OCI-LY1 (cell line): Measurements from ENCODE around the gene MPI.
A peak's percentile ranks its signal among the peaks of the same experiment; 100 is the strongest.

Source experiments
- H2AFZ ChIP-seq: fragments of 200-600 bp; sonication (generic), shearing (Covaris generic); 2 replicates; pipeline ENCODE4 v1.6.0; 2014; ENCODE audit warnings: antibody characterized with exemption, mild to moderate bottlenecking, low read length
- H3F3A ChIP-seq: fragments of 200-600 bp; sonication (generic), shearing (Covaris generic); 2 replicates; pipeline ENCODE4 v1.6.0; 2014; ENCODE audit warnings: mild to moderate bottlenecking, antibody characterized with exemption, low read length, moderate library complexity; ENCODE audit not compliant: insufficient read depth
- H3K27ac ChIP-seq: fragments of 200-600 bp; sonication (generic); 2 replicates; pipeline ENCODE4 v1.5.1; 2014; ENCODE audit warnings: low read length, mixed run types, mild to moderate bottlenecking, low read depth; ENCODE audit not compliant: poor library complexity, severe bottlenecking
- H3K27me3 ChIP-seq: fragments of 200-600 bp; sonication (generic); 2 replicates; pipeline ENCODE4 v1.6.0; 2014; ENCODE audit warnings: antibody characterized with exemption, mild to moderate bottlenecking, low read length, moderate library complexity; ENCODE audit not compliant: insufficient read depth
- H3K36me3 ChIP-seq: fragments of 200-600 bp; sonication (generic); 2 replicates; pipeline ENCODE4 v1.6.1; 2014; ENCODE audit warnings: mild to moderate bottlenecking, antibody characterized with exemption, low read length, moderate library complexity, mixed read lengths; ENCODE audit not compliant: insufficient read depth
- H3K4me1 ChIP-seq: fragments of 200-600 bp; sonication (generic); 2 replicates; pipeline ENCODE4 v1.5.1; 2014; ENCODE audit warnings: mild to moderate bottlenecking, low read length, moderate library complexity; ENCODE audit not compliant: insufficient read depth, severe bottlenecking
- H3K4me2 ChIP-seq: fragments of 200-600 bp; sonication (generic), shearing (Covaris generic); 2 replicates; pipeline ENCODE4 v1.6.1; 2014; ENCODE audit warnings: low read length
- H3K4me3 ChIP-seq: fragments of 200-600 bp; sonication (generic); 2 replicates; pipeline ENCODE4 v1.5.1; 2014; ENCODE audit warnings: low read length, low read depth, mild to moderate bottlenecking, mixed read lengths; ENCODE audit not compliant: poor library complexity, severe bottlenecking
- H3K79me2 ChIP-seq: fragments of 200-600 bp; shearing (Covaris generic); 2 replicates; pipeline ENCODE4 v1.6.1; 2016; ENCODE audit warnings: mixed run types, low read length, mixed read lengths; ENCODE audit not compliant: insufficient read depth
- H3K9ac ChIP-seq: fragments of 200-600 bp; sonication (generic), shearing (Covaris generic); 2 replicates; pipeline ENCODE4 v1.6.1; 2014; ENCODE audit warnings: mild to moderate bottlenecking, low read length, mixed read lengths
- H3K9me2 ChIP-seq: fragments of 200-600 bp; sonication (generic), shearing (Covaris generic); 2 replicates; pipeline ENCODE4 v1.6.1; 2014; ENCODE audit warnings: low read depth, mild to moderate bottlenecking, low read length, mixed read lengths
- H3K9me3 ChIP-seq: fragments of 200-600 bp; shearing (Covaris generic); 2 replicates; pipeline ENCODE4 v1.6.1; 2014; ENCODE audit warnings: low read length, mixed read lengths
- H4K20me1 ChIP-seq: fragments of 200-600 bp; sonication (generic), shearing (Covaris generic); 2 replicates; pipeline ENCODE4 v1.6.0; 2016; ENCODE audit warnings: mild to moderate bottlenecking, low read length; ENCODE audit not compliant: insufficient read depth
- CTCF ChIP-seq: fragments of 200-600 bp; sonication (generic), shearing (Covaris generic); IDR thresholded peaks from 2 replicates; pipeline ENCODE4 v1.5.1; 2017; ENCODE audit warnings: mild to moderate bottlenecking, antibody characterized with exemption, low read length, moderate library complexity, mixed read lengths
- EZH2 ChIP-seq: fragments of 200-600 bp; sonication (generic), shearing (Covaris generic); IDR thresholded peaks from 2 replicates; pipeline ENCODE4 v1.8.0; 2017; ENCODE audit warnings: borderline replicate concordance, mixed run types, mild to moderate bottlenecking, antibody characterized with exemption, low read length, moderate library complexity, mixed read lengths

The MPI gene

GRCh38 chr15:74863239-74864056, 26.4 kb upstream of the MPI start:
- Histone ChIP-seq H3K27ac (peak overlapping the region; percentile 27), H3K4me1 (peaks cover 16% of the 10 kb centered on the region), H3K4me3 (no peak overlapping the region), H3K4me2 (no peak overlapping the region), H4K20me1 (no peaks in the 10 kb centered on the region), H3F3A (no peaks in the 10 kb centered on the region), H3K36me3 (peaks cover 21% of the 10 kb centered on the region), H3K27me3 (no peaks in the 10 kb centered on the region), H3K9me2 (no peaks in the 10 kb centered on the region), H3K79me2 (peaks cover 15% of the 10 kb centered on the region), H3K9me3 (peaks cover 9% of the 10 kb centered on the region), H2AFZ (no peak overlapping the region), H3K9ac (no peak overlapping the region)
- TF ChIP-seq CTCF = no peak
- TF ChIP-seq EZH2 = no peak

- Histone ChIP-seq H3K27ac (no peak overlapping the region), H3F3A (no peaks in the 10 kb centered on the region), H2AFZ (no peak overlapping the region), H3K79me2 (peaks cover 22% of the 10 kb centered on the region), H3K4me3 (no peak overlapping the region), H3K36me3 (peaks cover 29% of the 10 kb centered on the region), H3K4me2 (no peak overlapping the region), H3K27me3 (no peaks in the 10 kb centered on the region), H3K9ac (no peak overlapping the region), H4K20me1 (no peaks in the 10 kb centered on the region), H3K9me2 (no peaks in the 10 kb centered on the region), H3K4me1 (peaks cover 9% of the 10 kb centered on the region), H3K9me3 (peaks cover 9% of the 10 kb centered on the region)
- TF ChIP-seq EZH2 = no peak
- no peak for TF ChIP-seq CTCF
Observed at GRCh38 chr15:74864296-74864695, 25.5 kb upstream of the MPI start.

- no peak overlapping the region for H3K27ac ChIP-seq
- H3K9ac ChIP-seq = no peak overlapping the region
- H4K20me1 ChIP-seq = no peaks in the 10 kb centered on the region
- H3K4me2 ChIP-seq = no peak overlapping the region
- no peaks in the 10 kb centered on the region for H3F3A ChIP-seq
- H3K4me3 ChIP-seq = no peak overlapping the region
- H3K9me3 ChIP-seq = peaks cover 9% of the 10 kb centered on the region
- peaks cover 27% of the 10 kb centered on the region for H3K79me2 ChIP-seq
- TF ChIP-seq CTCF (no peak), EZH2 (no peak)
- peaks cover 11% of the 10 kb centered on the region for H3K4me1 ChIP-seq
- H2AFZ ChIP-seq = no peak overlapping the region
- no peaks in the 10 kb centered on the region for H3K9me2 ChIP-seq
- H3K27me3 ChIP-seq = no peaks in the 10 kb centered on the region
- H3K36me3 ChIP-seq = peaks cover 36% of the 10 kb centered on the region
Observed at GRCh38 chr15:74865316-74865715, 24.5 kb upstream of the MPI start.
